Suprapubic skin (tissue), 4 donors: ENCODE measurements around the gene SERGEF. TPM values are rescaled to one million over a fixed set of nuclear protein-coding genes. Genes with fewer than 3 reads are reported as not detected.

Experiments
- DNase-seq, 2 donors: peaks; one replicate each; pipeline ENCODE4 v3.0.0-alpha.2; 2019; ENCODE audit warnings: low spot score in 2 of 2
- H3K27ac ChIP-seq: fragments of 200-600 bp; sonication (generic); one replicate; pipeline ENCODE4 v1.5.1; 2019
- H3K27me3 ChIP-seq: fragments of 200-600 bp; sonication (generic); one replicate; pipeline ENCODE4 v1.5.1; 2019
- H3K36me3 ChIP-seq: fragments of 200-600 bp; sonication (generic); one replicate; pipeline ENCODE4 v1.5.1; 2019
- H3K4me1 ChIP-seq: fragments of 200-600 bp; sonication (generic); one replicate; pipeline ENCODE4 v1.5.1; 2019
- H3K4me3 ChIP-seq: fragments of 200-600 bp; sonication (generic); one replicate; pipeline ENCODE4 v1.5.1; 2019; ENCODE audit warnings: mild to moderate bottlenecking
- H3K9me3 ChIP-seq: fragments of 200-600 bp; sonication (generic); one replicate; pipeline ENCODE4 v1.5.1; 2019
- CTCF ChIP-seq, 2 donors: fragments of 200-600 bp in 1 of 2; fragments of 450-650 bp in 1 of 2; sonication (generic) in 1 of 2; IDR thresholded peaks; one replicate each; pipeline ENCODE4 v1.5.1; 2016 to 2019; ENCODE audit warnings: antibody characterized with exemption in 2 of 2, mild to moderate bottlenecking in 1 of 2, moderate library complexity in 1 of 2
- EP300 ChIP-seq: sonication (generic); formaldehyde crosslinking; IDR thresholded peaks from one replicate; pipeline ENCODE4 v1.6.1; 2017; ENCODE audit warnings: antibody characterized with exemption
- POLR2A ChIP-seq, 2 donors: fragments of 450-650 bp; IDR thresholded peaks; one replicate each; pipeline ENCODE4 v1.6.1; 2017; ENCODE audit warnings: antibody characterized with exemption in 2 of 2, mild to moderate bottlenecking in 2 of 2, moderate library complexity in 2 of 2
- POLR2AphosphoS5 ChIP-seq, 3 donors: sonication (generic); formaldehyde crosslinking; IDR thresholded peaks; one replicate each; pipeline ENCODE4 v1.6.1; 2017; ENCODE audit warnings: antibody characterized with exemption in 3 of 3
- WGBS: methylation state at CpG from one replicate; pipeline ENCODE4 v1.1.5; 2018; 5-methylcytosine and 5-hydroxymethylcytosine counted together
- total RNA-seq, 4 donors: library from RNA; depleted of rRNA; stranded (reverse); fragments of >200 nt; gene quantifications; one replicate each; pipeline ENCODE4 v1.1.0, GENCODE V29; 2016

Gene SERGEF
- total RNA-seq, 4 donors from 2014 or later: 24.1 to 37.4 (median 29.9) TPM

GRCh38 chr11:17786824-17787525 is 225.9 kb downstream of the SERGEF start:
- Histone ChIP-seq H3K4me1 (no peaks in the 10 kb centered on the region), H3K9me3 (no peaks in the 10 kb centered on the region), H3K4me3 (no peak overlapping the region), H3K36me3 (no peaks in the 10 kb centered on the region), H3K27ac (no peak overlapping the region), H3K27me3 (no peaks in the 10 kb centered on the region)
- WGBS: 94% methylated on average over 12 of the region's 14 CpGs
- TF ChIP-seq POLR2A (IDR thresholded peaks at IDR 0.05) (no peak), POLR2AphosphoS5 (IDR thresholded peaks at IDR 0.05) (no peak), CTCF (IDR thresholded peaks at IDR 0.05) (no peak), EP300 (no peak)
- DNase-seq: no peak

GRCh38 chr11:17783878-17784277 is 229.0 kb downstream of the SERGEF start:
- DNase-seq: no peak
- Histone ChIP-seq H3K4me3 (no peak overlapping the region), H3K27me3 (no peaks in the 10 kb centered on the region), H3K9me3 (no peaks in the 10 kb centered on the region), H3K36me3 (no peaks in the 10 kb centered on the region), H3K27ac (no peak overlapping the region), H3K4me1 (peaks cover 10% of the 10 kb centered on the region)
- TF ChIP-seq POLR2AphosphoS5 (IDR thresholded peaks at IDR 0.05) (no peak), CTCF (IDR thresholded peaks at IDR 0.05) (no peak)
- WGBS: 96% methylated on average over 4 of the region's 4 CpGs

GRCh38 chr11:17782603-17783337 is 230.1 kb downstream of the SERGEF start:
- Histone ChIP-seq H3K27me3 (no peaks in the 10 kb centered on the region), H3K27ac (no peak overlapping the region), H3K4me1 (peaks cover 10% of the 10 kb centered on the region), H3K36me3 (no peaks in the 10 kb centered on the region), H3K9me3 (no peaks in the 10 kb centered on the region), H3K4me3 (no peak overlapping the region)
- 68% methylated on average over 4 of the region's 4 CpGs for WGBS
- TF ChIP-seq CTCF (IDR thresholded peaks at IDR 0.05) (no peak), POLR2AphosphoS5 (IDR thresholded peaks at IDR 0.05) (no peak), EP300 (no peak), POLR2A (IDR thresholded peaks at IDR 0.05) (no peak)
- DNase-seq: no peak

GRCh38 chr11:17782145-17782544 is 230.7 kb downstream of the SERGEF start:
- no peak for DNase-seq
- 87% methylated on average over 12 of the region's 12 CpGs for WGBS
- no peak for TF ChIP-seq POLR2A (IDR thresholded peaks at IDR 0.05)
- no peaks in the 10 kb centered on the region for H3K9me3 ChIP-seq
- peaks cover 10% of the 10 kb centered on the region for H3K4me1 ChIP-seq
- no peak overlapping the region for H3K4me3 ChIP-seq
- no peaks in the 10 kb centered on the region for H3K36me3 ChIP-seq
- H3K27ac ChIP-seq: no peak overlapping the region
- no peaks in the 10 kb centered on the region for H3K27me3 ChIP-seq

GRCh38 chr11:17781626-17782025 is 231.2 kb downstream of the SERGEF start:
- no peak overlapping the region for H3K4me3 ChIP-seq
- no peaks in the 10 kb centered on the region for H3K27me3 ChIP-seq
- TF ChIP-seq POLR2A (IDR thresholded peaks at IDR 0.05): no peak
- no peak for TF ChIP-seq POLR2AphosphoS5 (IDR thresholded peaks at IDR 0.05)
- TF ChIP-seq CTCF (IDR thresholded peaks at IDR 0.05): no peak
- WGBS: 75% methylated on average over 12 of the region's 12 CpGs
- H3K4me1 ChIP-seq: peaks cover 10% of the 10 kb centered on the region
- no peak overlapping the region for H3K27ac ChIP-seq
- no peaks in the 10 kb centered on the region for H3K36me3 ChIP-seq
- H3K9me3 ChIP-seq: no peaks in the 10 kb centered on the region
- no peak for DNase-seq
